ENCODE measurements around the gene RADIL.

DNA sequence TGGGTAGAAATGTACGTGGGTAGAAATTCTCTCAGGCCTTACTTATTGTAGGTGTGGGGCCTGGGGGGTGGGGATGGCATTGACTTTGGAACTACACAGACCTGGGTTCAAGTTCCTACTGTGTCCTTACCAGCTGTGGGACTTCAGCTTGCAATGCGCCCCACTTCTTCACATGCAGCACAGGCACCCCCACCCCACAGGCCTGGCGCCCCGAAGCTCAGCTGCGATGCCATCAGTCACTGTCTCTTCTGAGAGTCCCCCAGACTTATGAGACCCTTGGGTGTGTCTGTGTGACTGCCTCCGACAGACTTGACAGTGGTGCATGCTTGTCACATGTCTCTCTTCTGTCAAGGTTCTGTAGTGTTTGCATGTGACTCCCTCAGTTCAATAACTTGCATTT lies 111.2 kb downstream of the RADIL start:
- no peak for TF ChIP-seq POLR2A (IDR thresholded peaks at IDR 0.05)
- TF ChIP-seq, protein P1, sequence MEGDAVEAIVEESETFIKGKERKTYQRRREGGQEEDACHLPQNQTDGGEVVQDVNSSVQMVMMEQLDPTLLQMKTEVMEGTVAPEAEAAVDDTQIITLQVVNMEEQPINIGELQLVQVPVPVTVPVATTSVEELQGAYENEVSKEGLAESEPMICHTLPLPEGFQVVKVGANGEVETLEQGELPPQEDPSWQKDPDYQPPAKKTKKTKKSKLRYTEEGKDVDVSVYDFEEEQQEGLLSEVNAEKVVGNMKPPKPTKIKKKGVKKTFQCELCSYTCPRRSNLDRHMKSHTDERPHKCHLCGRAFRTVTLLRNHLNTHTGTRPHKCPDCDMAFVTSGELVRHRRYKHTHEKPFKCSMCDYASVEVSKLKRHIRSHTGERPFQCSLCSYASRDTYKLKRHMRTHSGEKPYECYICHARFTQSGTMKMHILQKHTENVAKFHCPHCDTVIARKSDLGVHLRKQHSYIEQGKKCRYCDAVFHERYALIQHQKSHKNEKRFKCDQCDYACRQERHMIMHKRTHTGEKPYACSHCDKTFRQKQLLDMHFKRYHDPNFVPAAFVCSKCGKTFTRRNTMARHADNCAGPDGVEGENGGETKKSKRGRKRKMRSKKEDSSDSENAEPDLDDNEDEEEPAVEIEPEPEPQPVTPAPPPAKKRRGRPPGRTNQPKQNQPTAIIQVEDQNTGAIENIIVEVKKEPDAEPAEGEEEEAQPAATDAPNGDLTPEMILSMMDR (IDR thresholded peaks at IDR 0.05), result no peak
